HG02870 (cell line): Measurements from ENCODE around the gene FOCAD.

Experiments
- ATAC-seq: cut with Tn5 transposase; IDR thresholded peaks from one replicate; pipeline ENCODE4 v1.9.1; 2021; ENCODE audit warnings: mild to moderate bottlenecking, moderate library complexity; ENCODE audit not compliant: unreplicated experiment

FOCAD gene

GRCh38 chr9:20788526-20789451 is 104.7 kb downstream of the FOCAD start:
- no peak for ATAC-seq

- no peak for ATAC-seq
These were observed 106.7 kb downstream of the FOCAD start for GRCh38 chr9:20790721-20791120.

GRCh38 chr9:20791682-20792081 is 107.6 kb downstream of the FOCAD start:
- no peak for ATAC-seq

- ATAC-seq, result no peak
These were observed 120.6 kb downstream of the FOCAD start for GRCh38 chr9:20804489-20805250.

- ATAC-seq, result no peak
These were observed 121.7 kb downstream of the FOCAD start for GRCh38 chr9:20805766-20806165.

- ATAC-seq, result peak; percentile 69
These were observed 123.9 kb downstream of the FOCAD start for GRCh38 chr9:20808002-20808401.

- ATAC-seq, result no peak
These were observed 127.8 kb downstream of the FOCAD start for GRCh38 chr9:20811872-20812271.

GRCh38 chr9:20815923-20816703 is 132.1 kb downstream of the FOCAD start:
- no peak for ATAC-seq

- ATAC-seq, result no peak
These were observed 139.0 kb downstream of the FOCAD start for GRCh38 chr9:20823051-20823450.

- ATAC-seq, result no peak
These were observed 147.0 kb downstream of the FOCAD start for GRCh38 chr9:20831028-20831427.

- ATAC-seq, result no peak
These were observed 148.7 kb downstream of the FOCAD start for GRCh38 chr9:20832775-20833174.

- ATAC-seq, result peak; percentile 48
These were observed 151.6 kb downstream of the FOCAD start for GRCh38 chr9:20835377-20836286.

- ATAC-seq, result no peak
These were observed 153.1 kb downstream of the FOCAD start for GRCh38 chr9:20837166-20837565.

GRCh38 chr9:20838218-20838617 is 154.2 kb downstream of the FOCAD start:
- no peak for ATAC-seq

GRCh38 chr9:20844916-20845315 is 160.9 kb downstream of the FOCAD start:
- ATAC-seq, result no peak

GRCh38 chr9:20848490-20848889 is 164.4 kb downstream of the FOCAD start:
- no peak for ATAC-seq

GRCh38 chr9:20853866-20854265 is 169.8 kb downstream of the FOCAD start:
- ATAC-seq, result no peak

GRCh38 chr9:20854444-20854843 is 170.4 kb downstream of the FOCAD start:
- no peak for ATAC-seq

GRCh38 chr9:20863945-20864344 is 179.9 kb downstream of the FOCAD start:
- no peak for ATAC-seq

GRCh38 chr9:20865347-20865746 is 181.3 kb downstream of the FOCAD start:
- ATAC-seq, result no peak
